ENCODE results near the gene AQP12A. TPM values are rescaled to one million over a fixed set of nuclear protein-coding genes. Genes with fewer than 3 reads are reported as not detected.
A peak's percentile ranks its signal among the peaks of the same experiment; 100 is the strongest.

AQP12A gene
- total RNA-seq, 2 experiments from 2014 or later, result not detected

DNA sequence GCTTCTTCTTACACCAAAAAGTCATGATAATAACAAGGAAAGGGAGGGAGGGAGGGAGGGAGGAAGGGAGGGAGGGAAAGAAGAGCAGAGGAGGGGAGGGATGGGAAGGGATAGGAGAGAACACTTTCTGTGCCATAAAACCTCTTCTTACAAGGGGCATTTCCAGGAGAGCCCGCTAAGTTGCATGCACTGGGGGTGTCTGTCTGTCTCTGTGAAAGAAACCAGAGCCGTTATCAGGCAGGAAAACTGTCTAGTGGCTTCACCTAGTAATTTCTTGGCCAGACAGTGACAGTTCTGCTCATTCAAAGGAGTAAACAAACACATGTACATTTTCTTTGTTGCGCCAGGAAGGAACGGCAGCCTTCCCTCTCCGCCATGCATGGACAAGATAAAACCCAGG is 45.8 kb downstream of the AQP12A start:
- no peak for ATAC-seq
- CTCF ChIA-PET, result no interaction called here

GRCh38 chr2:240737958-240738357 is 46.3 kb downstream of the AQP12A start:
- no peak for DNase-seq
- ATAC-seq, result no peak
- H3K4me3 Mint-ChIP-seq, result no peak overlapping the region
- no peaks in the 10 kb centered on the region for H3K36me3 Mint-ChIP-seq (ENCODE audit: low read depth)
- intact Hi-C loops (cut with micrococcal nuclease), result no loop called here
- H3K27me3 Mint-ChIP-seq, result no peaks in the 10 kb centered on the region
- no peaks in the 10 kb centered on the region for H3K9me3 Mint-ChIP-seq
- TF ChIP-seq, protein P1, sequence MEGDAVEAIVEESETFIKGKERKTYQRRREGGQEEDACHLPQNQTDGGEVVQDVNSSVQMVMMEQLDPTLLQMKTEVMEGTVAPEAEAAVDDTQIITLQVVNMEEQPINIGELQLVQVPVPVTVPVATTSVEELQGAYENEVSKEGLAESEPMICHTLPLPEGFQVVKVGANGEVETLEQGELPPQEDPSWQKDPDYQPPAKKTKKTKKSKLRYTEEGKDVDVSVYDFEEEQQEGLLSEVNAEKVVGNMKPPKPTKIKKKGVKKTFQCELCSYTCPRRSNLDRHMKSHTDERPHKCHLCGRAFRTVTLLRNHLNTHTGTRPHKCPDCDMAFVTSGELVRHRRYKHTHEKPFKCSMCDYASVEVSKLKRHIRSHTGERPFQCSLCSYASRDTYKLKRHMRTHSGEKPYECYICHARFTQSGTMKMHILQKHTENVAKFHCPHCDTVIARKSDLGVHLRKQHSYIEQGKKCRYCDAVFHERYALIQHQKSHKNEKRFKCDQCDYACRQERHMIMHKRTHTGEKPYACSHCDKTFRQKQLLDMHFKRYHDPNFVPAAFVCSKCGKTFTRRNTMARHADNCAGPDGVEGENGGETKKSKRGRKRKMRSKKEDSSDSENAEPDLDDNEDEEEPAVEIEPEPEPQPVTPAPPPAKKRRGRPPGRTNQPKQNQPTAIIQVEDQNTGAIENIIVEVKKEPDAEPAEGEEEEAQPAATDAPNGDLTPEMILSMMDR (IDR thresholded peaks at IDR 0.05), result no peak
- H3K4me1 Mint-ChIP-seq (ENCODE audit: low read depth), result peaks cover 11% of the 10 kb centered on the region
- no peak overlapping the region for H3K27ac Mint-ChIP-seq
- POLR2A ChIA-PET, result no interaction called here
- CTCF ChIA-PET, result no interaction called here

More for the DNA sequence above, 45.8 kb downstream of the AQP12A start:
- no peaks in the 10 kb centered on the region for H3K27me3 Mint-ChIP-seq
- peaks cover 11% of the 10 kb centered on the region for H3K4me1 Mint-ChIP-seq (ENCODE audit: low read depth)
- H3K9me3 Mint-ChIP-seq, result no peaks in the 10 kb centered on the region
- no peak for DNase-seq
- H3K27ac Mint-ChIP-seq, result no peak overlapping the region
- TF ChIP-seq, protein P1 (IDR thresholded peaks at IDR 0.05), result no peak
- POLR2A ChIA-PET, result no interaction called here
- H3K4me3 Mint-ChIP-seq, result no peak overlapping the region
- no peaks in the 10 kb centered on the region for H3K36me3 Mint-ChIP-seq (ENCODE audit: low read depth)
- intact Hi-C loops (cut with micrococcal nuclease), result no loop called here

GRCh38 chr2:240739797-240740196 is 48.1 kb downstream of the AQP12A start:
- H3K4me3 Mint-ChIP-seq, result peak overlapping the region; percentile 45
- peak; percentile 65 for DNase-seq
- no peaks in the 10 kb centered on the region for H3K27me3 Mint-ChIP-seq
- POLR2A ChIA-PET, result no interaction called here
- TF ChIP-seq, protein P1 (IDR thresholded peaks at IDR 0.05), result no peak
- H3K4me1 Mint-ChIP-seq (ENCODE audit: low read depth), result peaks cover 11% of the 10 kb centered on the region
- CTCF ChIA-PET, result no interaction called here
- no peaks in the 10 kb centered on the region for H3K9me3 Mint-ChIP-seq
- H3K27ac Mint-ChIP-seq, result peak overlapping the region; percentile 1
- ATAC-seq, result peak; percentile 87
- H3K36me3 Mint-ChIP-seq (ENCODE audit: low read depth), result no peaks in the 10 kb centered on the region
- intact Hi-C loops (cut with micrococcal nuclease), result no loop called here

GRCh38 chr2:240741091-240741490 is 49.4 kb downstream of the AQP12A start:
- ChIA-PET POLR2A (no interaction called here), CTCF (no interaction called here)
- no peaks in the 10 kb centered on the region for H3K27me3 Mint-ChIP-seq
- DNase-seq (no peak), ATAC-seq (no peak)
- H3K4me1 Mint-ChIP-seq (ENCODE audit: low read depth), result peaks cover 11% of the 10 kb centered on the region
- no peaks in the 10 kb centered on the region for H3K36me3 Mint-ChIP-seq (ENCODE audit: low read depth)
- intact Hi-C loops (cut with micrococcal nuclease), result no loop called here
- TF ChIP-seq, protein P1 (IDR thresholded peaks at IDR 0.05), result no peak
- no peak overlapping the region for H3K4me3 Mint-ChIP-seq
- H3K27ac Mint-ChIP-seq, result no peak overlapping the region
- H3K9me3 Mint-ChIP-seq, result no peaks in the 10 kb centered on the region

DNA sequence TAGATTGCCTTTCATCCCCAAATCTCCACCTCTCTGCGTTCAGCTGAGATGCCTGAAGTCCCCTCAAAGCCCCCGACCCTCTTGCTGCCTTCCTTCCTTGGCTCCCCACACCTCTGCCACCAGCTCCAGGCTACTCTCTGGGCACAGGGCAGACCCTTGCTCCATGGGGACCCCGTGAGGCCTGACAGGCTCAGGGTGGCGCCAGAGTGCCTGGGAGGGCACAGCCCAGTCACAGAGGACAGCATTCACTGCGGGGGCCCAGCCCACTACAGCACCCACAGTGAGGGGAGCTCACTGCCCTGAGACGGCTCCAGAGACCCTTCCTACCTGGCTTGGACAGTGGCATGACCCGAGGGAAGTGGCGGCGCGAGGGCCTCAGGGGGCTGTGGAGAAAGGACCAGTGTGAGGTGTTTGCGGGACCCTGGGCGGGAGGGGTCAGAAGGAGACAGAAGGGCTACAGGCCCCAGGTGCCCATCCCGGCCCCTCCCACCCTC is 51.0 kb downstream of the AQP12A start:
- ChIA-PET POLR2A (no interaction called here), CTCF (no interaction called here)
- Mint-ChIP-seq H3K4me1 (ENCODE audit: low read depth) (peaks cover 11% of the 10 kb centered on the region), H3K36me3 (ENCODE audit: low read depth) (no peaks in the 10 kb centered on the region), H3K27me3 (no peaks in the 10 kb centered on the region), H3K4me3 (no peak overlapping the region), H3K9me3 (no peaks in the 10 kb centered on the region), H3K27ac (no peak overlapping the region)
- ATAC-seq, result no peak
- TF ChIP-seq, protein P1 (IDR thresholded peaks at IDR 0.05), result no peak
- intact Hi-C loops (cut with micrococcal nuclease), result no loop called here
- DNase-seq, result no peak
